HG03097 (cell line): ENCODE results near the gene PPP1R1A.

Experiments
- ATAC-seq: cut with Tn5 transposase; IDR thresholded peaks from one replicate; pipeline ENCODE4 v1.9.1; 2021; ENCODE audit not compliant: unreplicated experiment, low FRiP score

PPP1R1A gene

GRCh38 chr12:54541751-54542290 is 46.6 kb downstream of the PPP1R1A start:
- ATAC-seq: no peak

- no peak for ATAC-seq
These were observed 50.2 kb downstream of the PPP1R1A start for GRCh38 chr12:54538136-54538700.

- no peak for ATAC-seq
These were observed 53.0 kb downstream of the PPP1R1A start for GRCh38 chr12:54535474-54535873.

GRCh38 chr12:54529581-54529980 is 58.9 kb downstream of the PPP1R1A start:
- ATAC-seq: no peak
